Cardiac muscle cell (in vitro differentiated cells and primary cell): ENCODE data around the gene IGDCC3. TPM values are rescaled to one million over a fixed set of nuclear protein-coding genes. Genes with fewer than 3 reads are reported as not detected.

ENCODE experiments used
- DNase-seq, 2 donors: peaks; one replicate each; pipeline versions ENCODE4 v3.0.0 to v3.0.0-alpha.2; 2010 to 2017; ENCODE audit warnings: low read depth in 1 of 2, low spot score in 1 of 2
- H3K27ac ChIP-seq: fragments of 200-600 bp; sonication (generic); 2 replicates; pipeline ENCODE4 v1.5.1; 2016
- H3K27me3 ChIP-seq: fragments of 200-600 bp; sonication (generic); 2 replicates; pipeline ENCODE4 v1.6.0; 2016; ENCODE audit warnings: control low read depth
- H3K36me3 ChIP-seq: fragments of 200-600 bp; sonication (generic); 2 replicates; pipeline ENCODE4 v1.5.1; 2016; ENCODE audit warnings: control low read depth
- H3K4me1 ChIP-seq: fragments of 200-600 bp; sonication (generic); 2 replicates; pipeline ENCODE4 v1.8.1; 2017; ENCODE audit warnings: low read depth, mild to moderate bottlenecking, mixed run types
- H3K4me3 ChIP-seq: fragments of 200-600 bp; sonication (generic); 2 replicates; pipeline ENCODE4 v1.5.1; 2016; ENCODE audit warnings: mild to moderate bottlenecking
- H3K9me3 ChIP-seq: fragments of 200-600 bp; sonication (generic); 2 replicates; pipeline ENCODE4 v1.5.1; 2017; ENCODE audit warnings: low read depth, mild to moderate bottlenecking, control low read depth
- CTCF ChIP-seq: IDR thresholded peaks from 2 replicates; pipeline ENCODE4 v1.5.1; 2012; ENCODE audit warnings: low read depth, mild to moderate bottlenecking, low read length
- polyA plus RNA-seq: library from polyadenylated mRNA; unstranded; fragments of >200 nt; fragmentation: Nextera tagmentation; extraction: Ambion mirVana; gene quantifications from 2 replicates; pipeline ENCODE4 v1.2.1, GENCODE V29; 2016
- total RNA-seq: library from RNA; depleted of rRNA; stranded (reverse); fragments of >200 nt; gene quantifications from 2 replicates; pipeline ENCODE4 v1.2.3, GENCODE V29; 2016

IGDCC3 gene
- total and polyA plus RNA-seq, 2 experiments from 2014 or later: 41.1 to 54.6 TPM

GRCh38 chr15:65289261-65289854, 88.4 kb downstream of the IGDCC3 start:
- no peaks in the 10 kb centered on the region for H3K27me3 ChIP-seq
- H3K4me3 ChIP-seq: no peak overlapping the region
- no peaks in the 10 kb centered on the region for H3K36me3 ChIP-seq
- H3K9me3 ChIP-seq: no peaks in the 10 kb centered on the region
- TF ChIP-seq CTCF: no peak
- peaks cover 8% of the 10 kb centered on the region for H3K4me1 ChIP-seq
- no peak for DNase-seq
- no peak overlapping the region for H3K27ac ChIP-seq

GRCh38 chr15:65287520-65287855, 90.3 kb downstream of the IGDCC3 start:
- H3K9me3 ChIP-seq: no peaks in the 10 kb centered on the region
- H3K4me3 ChIP-seq: no peak overlapping the region
- H3K27me3 ChIP-seq: no peaks in the 10 kb centered on the region
- H3K4me1 ChIP-seq: peaks cover 8% of the 10 kb centered on the region
- no peak for DNase-seq
- H3K36me3 ChIP-seq: no peaks in the 10 kb centered on the region
- no peak overlapping the region for H3K27ac ChIP-seq
- no peak for TF ChIP-seq CTCF

DNA sequence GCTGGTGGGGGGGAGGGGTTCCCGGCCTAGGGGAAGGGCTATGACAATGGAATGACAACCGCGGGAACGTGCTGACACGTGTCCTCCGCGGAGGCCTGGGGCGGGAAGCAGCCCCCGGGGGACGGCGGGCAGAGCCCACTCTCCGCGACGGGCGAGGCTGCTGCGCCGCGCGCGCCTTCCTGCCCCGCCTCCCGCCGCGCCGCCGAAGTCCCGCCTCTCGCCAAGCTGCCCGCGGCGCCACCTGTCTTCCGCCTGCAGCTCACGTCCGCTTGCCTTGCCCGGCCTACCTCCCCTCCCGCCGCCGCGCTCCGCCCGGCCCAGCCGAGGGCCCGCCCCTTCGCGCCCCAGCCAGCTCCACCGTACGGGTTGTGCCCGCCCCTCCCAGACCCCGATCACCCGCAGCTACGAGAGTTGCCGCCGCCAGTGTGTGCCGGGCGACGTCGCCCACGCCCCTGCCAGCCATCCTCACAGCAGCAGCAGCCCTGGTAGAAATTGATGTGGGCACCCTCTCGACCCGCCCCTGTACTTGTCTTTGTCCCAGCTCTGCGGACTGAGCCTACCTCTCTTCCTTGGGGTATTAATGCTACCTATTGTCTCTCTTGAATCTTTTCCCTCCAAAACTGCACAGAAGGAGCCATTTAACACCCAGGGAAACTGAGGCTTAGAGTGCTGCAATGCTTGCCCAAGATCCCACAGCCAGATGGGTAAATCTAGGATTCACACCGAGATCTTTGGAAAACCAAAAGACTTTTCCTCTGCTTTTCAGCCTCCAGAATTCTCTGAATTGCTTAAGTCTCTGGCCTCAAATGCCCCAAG, 90.9 kb downstream of the IGDCC3 start, which contains the start of gene PARP16:
PARP16 (minus strand) TSS at position 180 of the 816 bp plus-strand sequence. CDS start 457 bp downstream, outside the sequence.
- peak within 1 kb of the TSS; percentile 79 for H3K27ac ChIP-seq
- peaks cover 8% of the 10 kb centered on the region for H3K4me1 ChIP-seq
- peak within 1 kb of the TSS; percentile 36 for H3K4me3 ChIP-seq
- H3K27me3 ChIP-seq: no peaks in the 10 kb centered on the region
- DNase-seq: peak; percentile 89 to 96
- peak; percentile 32 for TF ChIP-seq CTCF
- no peaks in the 10 kb centered on the region for H3K9me3 ChIP-seq
- no peaks in the 10 kb centered on the region for H3K36me3 ChIP-seq

GRCh38 chr15:65286069-65286703, 91.6 kb downstream of the IGDCC3 start:
- peak overlapping the region; percentile 36 for H3K4me3 ChIP-seq
- peaks cover 8% of the 10 kb centered on the region for H3K4me1 ChIP-seq
- H3K27me3 ChIP-seq: no peaks in the 10 kb centered on the region
- peak overlapping the region; percentile 79 for H3K27ac ChIP-seq
- no peak for TF ChIP-seq CTCF
- DNase-seq: peak; percentile 23 to 75
- H3K9me3 ChIP-seq: no peaks in the 10 kb centered on the region
- no peaks in the 10 kb centered on the region for H3K36me3 ChIP-seq

DNA sequence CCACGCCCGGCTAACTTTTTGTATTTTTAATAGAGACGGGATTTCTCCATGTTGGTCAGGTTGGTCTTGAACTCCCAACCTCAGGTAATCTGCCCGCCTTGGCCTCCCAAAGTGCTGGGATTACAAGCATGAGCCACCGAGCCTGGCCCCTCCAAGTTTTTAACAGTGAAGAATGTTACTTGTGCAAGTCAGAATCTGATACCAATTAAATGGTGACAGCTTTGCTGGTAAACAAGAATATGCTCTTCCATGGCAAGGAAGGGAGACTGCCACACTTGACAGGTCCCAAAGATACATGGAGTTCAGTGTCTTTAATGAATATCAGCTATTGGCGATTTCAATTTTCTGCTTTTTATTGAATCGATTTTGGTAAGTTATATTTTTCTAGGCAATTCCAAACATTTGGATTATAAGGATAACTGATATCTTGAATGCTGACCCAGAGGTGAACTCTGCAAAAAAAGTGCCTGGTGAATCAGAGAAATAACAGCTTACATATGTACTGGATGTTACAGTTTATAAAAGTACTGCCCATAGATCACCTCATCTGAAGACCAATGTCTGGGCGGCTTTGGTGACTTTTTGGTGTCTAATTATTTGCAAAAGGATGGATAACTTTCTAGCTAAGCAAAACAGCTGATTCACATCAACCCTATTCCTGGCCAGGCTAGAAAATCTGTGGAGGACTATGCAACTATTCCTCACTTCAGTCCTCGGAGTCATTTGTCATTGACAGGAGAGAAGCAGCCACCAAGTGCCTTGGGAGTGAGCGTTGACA, 92.3 kb downstream of the IGDCC3 start:
- DNase-seq: peak in 1 of 2 donors; percentile 82
- Histone ChIP-seq H3K27ac (peak overlapping the region; percentile 79), H3K4me1 (peaks cover 8% of the 10 kb centered on the region), H3K27me3 (no peaks in the 10 kb centered on the region), H3K9me3 (no peaks in the 10 kb centered on the region), H3K36me3 (no peaks in the 10 kb centered on the region), H3K4me3 (peak overlapping the region; percentile 36)
- TF ChIP-seq CTCF: no peak
